IMR-90 (cell line): ENCODE measurements around the gene FNDC5. TPM values are rescaled to one million over a fixed set of nuclear protein-coding genes. Genes with fewer than 3 reads are reported as not detected.

Source experiments
- ATAC-seq: fragments of 200-7000 bp; cut with Tn5 transposase; 2 replicates; pipeline ENCODE4 v1.9.1; 2020; ENCODE audit warnings: low read depth, mild to moderate bottlenecking, moderate library complexity
- BruUV-seq: library from RNA; stranded (reverse); fragments of 400-500 nt; replicated peaks from 2 replicates; lab custom pipeline; 2021; lab: Mats Ljungman, UMichigan
- CTCF ChIA-PET: fragments of 300-600 bp; formaldehyde crosslinking; extraction: SDS; loops from one replicate; lab custom pipeline; 2021; ENCODE audit warnings: antibody characterized with exemption; lab: Yijun Ruan, JAX
- POLR2A ChIA-PET: fragments of 300-600 bp; sonication (Branson Sonifier 250); formaldehyde crosslinking; loops from one replicate; lab custom pipeline; 2022; ENCODE audit warnings: antibody characterized with exemption; ENCODE audit not compliant: unreplicated experiment; lab: Charles Lee
- DNase-seq: peaks from one replicate; pipeline ENCODE4 v3.0.0; 2013
- H2AFZ ChIP-seq: replicated peaks from 2 replicates; pipeline ENCODE3; 2013; ENCODE audit warnings: low read length, mild to moderate bottlenecking; ENCODE audit not compliant: poor library complexity
- H2AK5ac ChIP-seq: 2 replicates; pipeline ENCODE4 v1.6.1; 2013; ENCODE audit warnings: low read depth, low read length, inconsistent platforms
- H2AK9ac ChIP-seq: replicated peaks from 2 replicates; pipeline ENCODE3; 2013; ENCODE audit warnings: mild to moderate bottlenecking, low read depth, low read length, moderate library complexity; ENCODE audit not compliant: poor library complexity
- H2BK120ac ChIP-seq: 2 replicates; pipeline ENCODE4 v1.6.1; 2013; ENCODE audit warnings: low read depth, low read length, inconsistent platforms
- H2BK15ac ChIP-seq: 3 replicates; pipeline ENCODE4 v1.6.1; 2013; ENCODE audit warnings: low read depth, low read length, inconsistent platforms
- H2BK20ac ChIP-seq: 2 replicates; pipeline ENCODE4 v1.6.1; 2013; ENCODE audit warnings: low read depth, mild to moderate bottlenecking, inconsistent platforms, low read length, moderate library complexity
- H2BK5ac ChIP-seq: 2 replicates; pipeline ENCODE4 v1.6.1; 2013; ENCODE audit warnings: mild to moderate bottlenecking, low read depth, low read length, inconsistent platforms; ENCODE audit not compliant: poor library complexity, severe bottlenecking
- H3K14ac ChIP-seq: replicated peaks from 2 replicates; pipeline ENCODE4 v1.6.1; 2013; ENCODE audit warnings: low read depth, low read length, inconsistent platforms
- H3K18ac ChIP-seq: 2 replicates; pipeline ENCODE4 v1.6.1; 2013; ENCODE audit warnings: low read depth, low read length, control low read depth
- H3K23ac ChIP-seq: 2 replicates; pipeline ENCODE4 v1.6.1; 2013; ENCODE audit warnings: low read depth, low read length, inconsistent platforms
- H3K27ac ChIP-seq: 2 replicates; pipeline ENCODE4 v1.5.1; 2013; ENCODE audit warnings: mild to moderate bottlenecking, control low read depth, low read length; ENCODE audit not compliant: insufficient read depth
- H3K27me3 ChIP-seq: 2 replicates; pipeline ENCODE4 v1.6.1; 2013; ENCODE audit warnings: low read length; ENCODE audit not compliant: control insufficient read depth, insufficient read depth
- H3K36me3 ChIP-seq: 2 replicates; pipeline ENCODE4 v1.6.1; 2013; ENCODE audit warnings: low read length, mixed read lengths; ENCODE audit not compliant: control insufficient read depth, insufficient read depth
- H3K4ac ChIP-seq: 2 replicates; pipeline ENCODE4 v1.6.1; 2013; ENCODE audit warnings: low read depth, low read length, inconsistent platforms
- H3K4me1 ChIP-seq: 2 replicates; pipeline ENCODE4 v1.6.1; 2013; ENCODE audit warnings: low read length, mixed read lengths; ENCODE audit not compliant: control insufficient read depth, insufficient read depth
- H3K4me2 ChIP-seq: 2 replicates; pipeline ENCODE4 v1.6.1; 2013; ENCODE audit warnings: low read depth, mild to moderate bottlenecking, control low read depth, low read length, moderate library complexity
- H3K4me3 ChIP-seq: 2 replicates; pipeline ENCODE4 v1.5.1; 2013; ENCODE audit warnings: low read depth, mild to moderate bottlenecking, control low read depth, low read length, moderate library complexity; ENCODE audit not compliant: insufficient read depth
- H3K56ac ChIP-seq: 2 replicates; pipeline ENCODE4 v1.6.1; 2013; ENCODE audit warnings: low read length, inconsistent platforms; ENCODE audit not compliant: insufficient read depth; ENCODE audit errors: extremely low read depth
- H3K79me1 ChIP-seq, 2 experiments: 2 replicates each; pipeline ENCODE4 v1.6.1; 2013; ENCODE audit warnings: low read length in 2 of 2, inconsistent platforms in 1 of 2, low read depth in 1 of 2
- H3K9ac ChIP-seq: 2 replicates; pipeline ENCODE4 v1.6.1; 2013; ENCODE audit warnings: low read depth, low read length, control low read depth
- H3K9me1 ChIP-seq: 2 replicates; pipeline ENCODE4 v1.6.1; 2013; ENCODE audit warnings: low read length, inconsistent platforms; ENCODE audit not compliant: insufficient read depth
- H3K9me3 ChIP-seq: 2 replicates; pipeline ENCODE4 v1.6.1; 2013; ENCODE audit warnings: low read length; ENCODE audit not compliant: control insufficient read depth, insufficient read depth
- H4K20me1 ChIP-seq: 2 replicates; pipeline ENCODE4 v1.6.1; 2013; ENCODE audit warnings: low read length, inconsistent platforms; ENCODE audit not compliant: insufficient read depth
- H4K5ac ChIP-seq: 2 replicates; pipeline ENCODE4 v1.6.1; 2013; ENCODE audit warnings: mild to moderate bottlenecking, low read depth, low read length, control low read depth
- H4K8ac ChIP-seq, 2 experiments: 2 replicates each; pipeline ENCODE4 v1.6.1; 2013; ENCODE audit warnings: low read depth in 2 of 2, low read length in 2 of 2, control low read depth in 1 of 2, inconsistent platforms in 1 of 2
- H4K91ac ChIP-seq: 2 replicates; pipeline ENCODE4 v1.6.1; 2013; ENCODE audit warnings: low read depth, low read length, inconsistent platforms; ENCODE audit not compliant: insufficient read depth
- CHD1 ChIP-seq: IDR thresholded peaks from 2 replicates; pipeline ENCODE4 v1.6.1; 2012; ENCODE audit warnings: low read depth, low read length, improper control_type of control experiment
- RCOR1 ChIP-seq: IDR thresholded peaks from 2 replicates; pipeline ENCODE4 v1.6.1; 2012; ENCODE audit warnings: mild to moderate bottlenecking, low read length, improper control_type of control experiment; ENCODE audit not compliant: insufficient replicate concordance
- USF2 ChIP-seq: fragments of 150-350 bp; IDR thresholded peaks from 2 replicates; pipeline ENCODE4 v1.6.1; 2017; ENCODE audit warnings: mild to moderate bottlenecking, antibody characterized with exemption, low read length, low read depth
- WGBS, 2 experiments: methylation state at CpG; one replicate each; pipeline versions ENCODE4 v1.1.5 to v1.1.7; 2013; ENCODE audit warnings: missing lambda C conversion rate in 2 of 2; ENCODE audit not compliant: insufficient read length in 1 of 2; ENCODE audit errors: extremely low coverage in 2 of 2; 5-methylcytosine and 5-hydroxymethylcytosine counted together
- dilution Hi-C: fragments of 300-500 bp; cut with HindIII; formaldehyde crosslinking; loops from one replicate; pipeline ENCODE4 v1.14.3; 2018; ENCODE audit warnings: low sequenced_read_pairs; ENCODE audit not compliant: unreplicated experiment
- in situ Hi-C: fragments of 300-500 bp; cut with MboI; formaldehyde crosslinking; loops from 3 replicates; pipeline ENCODE4 v1.14.3; 2019; ENCODE audit warnings: low sequenced_read_pairs, inconsistent platforms, mixed read lengths
- intact Hi-C: fragments of 100-400 bp; cut with micrococcal nuclease; formaldehyde crosslinking; loops from 2 replicates; pipeline ENCODE4 v1.10.0; 2022
- polyA plus RNA-seq, 3 experiments: library from polyadenylated mRNA; depleted of rRNA; stranded (reverse); fragments of >200 nt; gene quantifications; 2 replicates each; pipeline ENCODE4 v1.2.3, GENCODE V29; 2012; ENCODE audit warnings: low replicate concordance in 1 of 3
- total RNA-seq: library from RNA; depleted of rRNA; stranded (reverse); fragments of >200 nt; gene quantifications from 2 replicates; pipeline ENCODE4 v1.2.3, GENCODE V29; 2012

FNDC5 gene
- total and polyA plus RNA-seq, 2 of the 4 experiments (the other 2 are of a cell fraction), result 1.2 to 1.6 TPM

GRCh38 chr1:32918179-32918578 is 47.5 kb upstream of the FNDC5 start:
- Histone ChIP-seq H3K4me3 (no peak overlapping the region), H2AFZ (no peak overlapping the region), H2BK120ac (no peak overlapping the region), H3K36me3 (no peaks in the 10 kb centered on the region), H2AK5ac (no peak overlapping the region), H3K27ac (no peak overlapping the region), H4K20me1 (no peaks in the 10 kb centered on the region), H2BK5ac (no peak overlapping the region), H3K79me1 (no peaks in the 10 kb centered on the region), H2AK9ac (no peak overlapping the region), H3K14ac (no peak overlapping the region), H3K4me1 (0 out of 2 replicates have a peak, but pooled peaks cover 1% of the 10 kb centered on the region), H3K18ac (no peak overlapping the region), H2BK20ac (no peak overlapping the region), H3K56ac (no peak overlapping the region), H3K4me2 (no peak overlapping the region), H3K4ac (no peak overlapping the region), H3K9me3 (0 out of 2 replicates have a peak, but pooled peaks cover 2% of the 10 kb centered on the region), H2BK15ac (no peak overlapping the region), H3K9ac (no peak overlapping the region), H3K9me1 (peaks cover 4% of the 10 kb centered on the region), H3K23ac (no peak overlapping the region), H3K27me3 (no peaks in the 10 kb centered on the region), H4K91ac (no peak overlapping the region), H4K5ac (no peak overlapping the region), H4K8ac (no peak overlapping the region)
- intact Hi-C loops, result no loop called here
- in situ Hi-C loops, result no loop called here
- DNase-seq (no peak), ATAC-seq (no peak)
- dilution Hi-C loops, result no loop called here
- whole genome bisulfite sequencing, 2 experiments, result no CpG with 5 or more reads among the region's 1 CpG
- ChIA-PET POLR2A (no interaction called here), CTCF (no interaction called here)
- BruUV-seq, result no TSS peak
- no peak for TF ChIP-seq CHD1
- no peak for TF ChIP-seq RCOR1
- TF ChIP-seq USF2, result no peak
